Small intestine (tissue), 7 donors: ENCODE data around the gene RCC1. TPM values are rescaled to one million over a fixed set of nuclear protein-coding genes. Genes with fewer than 3 reads are reported as not detected.
A peak's percentile ranks its signal among the peaks of the same experiment; 100 is the strongest.
"Not testable (repeated sequence)": the region's sequence is repeated elsewhere in the genome, so short reads cannot be mapped to it uniquely, and the experiment has no call there.

ENCODE experiments used
- DNase-seq, 2 donors: peaks; one replicate each; pipeline versions ENCODE4 v3.0.0 to v3.0.0-alpha.2; 2013
- FAIRE-seq: peaks from 2 replicates; lab custom pipeline; 2012; peaks lifted over from hg19 to GRCh38; lab: Jason Lieb, UNC
- H3K27ac ChIP-seq, 3 donors: one replicate each; pipeline ENCODE4 v1.5.1; 2013; ENCODE audit warnings: low read length in 2 of 3, mild to moderate bottlenecking in 2 of 3, control low read depth in 1 of 3, inconsistent platforms in 1 of 3, low read depth in 1 of 3, moderate library complexity in 1 of 3
- H3K27me3 ChIP-seq, 3 donors: one replicate each; pipeline ENCODE4 v1.6.1; 2013; ENCODE audit warnings: low read length in 3 of 3, inconsistent platforms in 1 of 3; ENCODE audit not compliant: control insufficient read depth in 3 of 3, insufficient read depth in 3 of 3
- H3K36me3 ChIP-seq, 3 donors: one replicate each; pipeline ENCODE4 v1.6.1; 2013; ENCODE audit warnings: low read length in 3 of 3, inconsistent platforms in 1 of 3, low read depth in 1 of 3, mild to moderate bottlenecking in 1 of 3, moderate library complexity in 1 of 3; ENCODE audit not compliant: control insufficient read depth in 3 of 3, insufficient read depth in 2 of 3
- H3K4me1 ChIP-seq, 3 donors: one replicate each; pipeline ENCODE4 v1.6.1; 2013; ENCODE audit warnings: low read length in 2 of 3, inconsistent platforms in 1 of 3, low read depth in 1 of 3, mild to moderate bottlenecking in 1 of 3, moderate library complexity in 1 of 3; ENCODE audit not compliant: control insufficient read depth in 3 of 3, insufficient read depth in 2 of 3
- H3K4me3 ChIP-seq, 3 donors: one replicate each; pipeline ENCODE4 v1.5.1; 2013; ENCODE audit warnings: low read length in 3 of 3, control low read depth in 1 of 3, inconsistent platforms in 1 of 3, low read depth in 1 of 3, mild to moderate bottlenecking in 1 of 3, moderate library complexity in 1 of 3
- H3K9me3 ChIP-seq, 2 donors: one replicate each; pipeline ENCODE4 v1.6.1; 2013; ENCODE audit warnings: low read depth in 1 of 2, low read length in 1 of 2; ENCODE audit not compliant: control insufficient read depth in 2 of 2, insufficient read depth in 1 of 2
- WGBS, 3 donors: extraction: QIAGEN DNeasy Blood & Tissue Kit; methylation state at CpG; one replicate each; pipeline ENCODE4 v1.1.7; 2013; 5-methylcytosine and 5-hydroxymethylcytosine counted together
- polyA plus RNA-seq, 4 donors: library from polyadenylated mRNA; stranded (reverse) in 3 of 4; unstranded in 1 of 4; fragments of 200-250 nt in 3 of 4; fragments of 120-200 nt in 1 of 4; gene quantifications; one replicate each; pipeline versions ENCODE4 v1.2.1 to v1.2.3, GENCODE V29; 2013
- donor health status: healthy with polysubstance abuse.
- donor health status: control.
- donor health status: control.
- donor health status: Bipolar disorder and iron deficiency.
- donor health status: healthy.

Gene RCC1
- polyA plus RNA-seq, 4 donors: 31.1 to 69.5 (median 36.6) TPM

- Histone ChIP-seq H3K36me3 (peaks cover 0 to 28% (median 0%) of the 10 kb centered on the region in 3 donors), H3K4me1 (peaks cover 0 to 28% (median 11%) of the 10 kb centered on the region in 3 donors)
- DNase-seq, FAIRE-seq, H3K27ac ChIP-seq, H3K27me3 ChIP-seq, H3K4me3 ChIP-seq, H3K9me3 ChIP-seq: not testable (repeated sequence)
- 93 to 96% (median 96%) methylated on average over 9 of the region's 9 CpGs for WGBS, 3 donors
Observed at GRCh38 chr1:28522537-28522936, 16.7 kb downstream of the RCC1 start.

- H3K27me3 ChIP-seq, FAIRE-seq, DNase-seq, H3K9me3 ChIP-seq, H3K27ac ChIP-seq, H3K4me3 ChIP-seq: not testable (repeated sequence)
- Histone ChIP-seq H3K4me1 (peaks cover 0 to 15% (median 0%) of the 10 kb centered on the region in 3 donors), H3K36me3 (peaks cover 0 to 37% (median 2%) of the 10 kb centered on the region in 3 donors)
- WGBS, 3 donors: 43 to 60% (median 59%) methylated on average over 10 of the region's 10 CpGs
Observed at GRCh38 chr1:28525002-28525642, 19.3 kb downstream of the RCC1 start.

GRCh38 chr1:28526886-28527285 lies 21.0 kb downstream of the RCC1 start:
- FAIRE-seq (no peak), DNase-seq (no peak)
- no peak overlapping the region for H3K4me3 ChIP-seq
- no peak overlapping the region for H3K27ac ChIP-seq
- H3K9me3 ChIP-seq: no peaks in the 10 kb centered on the region
- peaks cover 0 to 15% (median 0%) of the 10 kb centered on the region in 3 donors for H3K4me1 ChIP-seq
- 91% methylated on average over 9 of the region's 9 CpGs for WGBS, 3 donors
- H3K27me3 ChIP-seq: no peaks in the 10 kb centered on the region
- H3K36me3 ChIP-seq: peaks cover 4 to 45% (median 6%) of the 10 kb centered on the region in 3 donors

GRCh38 chr1:28530456-28530855 lies 24.6 kb downstream of the RCC1 start:
- no peak for DNase-seq
- Histone ChIP-seq H3K4me3 (no peak overlapping the region), H3K4me1 (peaks cover 0 to 3% (median 0%) of the 10 kb centered on the region in 3 donors), H3K9me3 (no peaks in the 10 kb centered on the region), H3K27ac (no peak overlapping the region), H3K36me3 (peaks cover 4 to 58% (median 13%) of the 10 kb centered on the region in 3 donors), H3K27me3 (no peaks in the 10 kb centered on the region)
- WGBS, 3 donors: 98 to 99% (median 98%) methylated on average over 24 to 31 of the region's 31 CpGs
- FAIRE-seq: no peak

- H3K27ac ChIP-seq: no peak overlapping the region
- peaks cover 10 to 81% (median 18%) of the 10 kb centered on the region in 3 donors for H3K36me3 ChIP-seq
- no peaks in the 10 kb centered on the region for H3K27me3 ChIP-seq
- 94 to 96% (median 94%) methylated on average over 6 of the region's 6 CpGs for WGBS, 3 donors
- no peak overlapping the region for H3K4me3 ChIP-seq
- no peaks in the 10 kb centered on the region for H3K4me1 ChIP-seq
- no peak for FAIRE-seq
- no peak for DNase-seq
- H3K9me3 ChIP-seq: no peaks in the 10 kb centered on the region
Observed at GRCh38 chr1:28534671-28535070, 28.8 kb downstream of the RCC1 start.

- 79 to 92% (median 87%) methylated on average over 6 of the region's 6 CpGs for WGBS, 3 donors
- no peaks in the 10 kb centered on the region for H3K27me3 ChIP-seq
- H3K27ac ChIP-seq: no peak overlapping the region
- FAIRE-seq: no peak
- no peak for DNase-seq
- peaks cover 7 to 76% (median 18%) of the 10 kb centered on the region in 3 donors for H3K36me3 ChIP-seq
- H3K4me3 ChIP-seq: no peak overlapping the region
- H3K9me3 ChIP-seq: no peaks in the 10 kb centered on the region
- no peaks in the 10 kb centered on the region for H3K4me1 ChIP-seq
Observed at GRCh38 chr1:28535180-28535579, 29.3 kb downstream of the RCC1 start.

GRCh38 chr1:28537457-28538199 lies 31.8 kb downstream of the RCC1 start:
- no peak for FAIRE-seq
- Histone ChIP-seq H3K27me3 (no peaks in the 10 kb centered on the region), H3K27ac (no peak overlapping the region), H3K36me3 (peaks cover 6 to 52% (median 7%) of the 10 kb centered on the region in 3 donors), H3K9me3 (no peaks in the 10 kb centered on the region), H3K4me1 (no peaks in the 10 kb centered on the region), H3K4me3 (no peak overlapping the region)
- DNase-seq: peak in 1 of 2 donors; percentile 79
- 53 to 74% (median 63%) methylated on average over 8 of the region's 8 CpGs for WGBS, 3 donors

- FAIRE-seq: no peak
- Histone ChIP-seq H3K36me3 (peaks cover 6 to 49% (median 7%) of the 10 kb centered on the region in 3 donors), H3K9me3 (no peaks in the 10 kb centered on the region), H3K4me1 (no peaks in the 10 kb centered on the region), H3K27ac (no peak overlapping the region), H3K4me3 (no peak overlapping the region), H3K27me3 (no peaks in the 10 kb centered on the region)
- no peak for DNase-seq
- 82 to 88% (median 86%) methylated on average over 6 of the region's 6 CpGs for WGBS, 3 donors
Observed at GRCh38 chr1:28538286-28538685, 32.4 kb downstream of the RCC1 start.
